ENCODE measurements around the gene COPB2.
"Not testable (repeated sequence)": the region's sequence is repeated elsewhere in the genome, so short reads cannot be mapped to it uniquely, and the experiment has no call there.

Gene COPB2

DNA sequence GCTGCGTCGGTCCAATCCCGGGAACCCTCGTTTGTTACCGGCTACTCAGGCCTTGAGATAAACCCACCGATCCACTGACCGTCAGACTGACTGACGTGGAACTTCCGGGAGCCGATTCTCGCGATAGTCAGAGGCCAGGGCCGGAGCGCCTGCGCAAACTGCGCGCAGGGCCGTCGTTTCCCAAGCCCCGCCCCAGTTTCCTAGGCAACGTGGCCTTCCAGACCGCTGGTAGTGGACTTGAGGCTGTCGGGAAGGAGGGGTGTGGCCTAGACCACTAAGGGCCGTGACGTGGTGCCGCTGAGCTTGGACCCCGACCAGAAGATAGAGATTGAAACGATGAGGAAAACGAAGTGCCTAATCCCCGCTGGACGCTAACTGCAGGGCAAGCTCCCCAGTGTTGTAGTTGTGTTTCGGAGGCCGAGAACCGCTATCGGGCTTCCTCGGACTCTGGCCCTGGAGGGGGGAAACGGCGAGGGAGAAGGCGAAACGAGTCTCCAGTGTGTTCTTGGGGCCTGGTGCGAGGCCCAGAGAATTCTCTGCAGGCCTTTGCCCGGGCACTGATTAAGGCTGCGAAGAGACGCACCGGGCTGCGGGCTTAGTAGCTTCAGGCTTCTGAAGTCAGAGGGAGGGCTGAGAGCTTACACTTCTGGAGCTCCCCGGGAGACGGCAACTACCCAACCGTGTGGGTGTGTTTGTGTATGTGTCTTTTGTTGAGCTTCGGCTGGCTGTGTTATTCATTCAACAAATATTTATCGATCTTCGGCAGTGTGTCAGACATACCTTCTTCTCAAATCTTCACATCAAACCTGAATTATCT lies at the start of gene COPB2:
Gene COPB2 (minus strand): TSS at position 96 of the 817 bp plus-strand sequence. CDS start 97 bp downstream, outside the sequence.
- peak; percentile 100 for DNase-seq (ENCODE audit: low spot score)

DNA sequence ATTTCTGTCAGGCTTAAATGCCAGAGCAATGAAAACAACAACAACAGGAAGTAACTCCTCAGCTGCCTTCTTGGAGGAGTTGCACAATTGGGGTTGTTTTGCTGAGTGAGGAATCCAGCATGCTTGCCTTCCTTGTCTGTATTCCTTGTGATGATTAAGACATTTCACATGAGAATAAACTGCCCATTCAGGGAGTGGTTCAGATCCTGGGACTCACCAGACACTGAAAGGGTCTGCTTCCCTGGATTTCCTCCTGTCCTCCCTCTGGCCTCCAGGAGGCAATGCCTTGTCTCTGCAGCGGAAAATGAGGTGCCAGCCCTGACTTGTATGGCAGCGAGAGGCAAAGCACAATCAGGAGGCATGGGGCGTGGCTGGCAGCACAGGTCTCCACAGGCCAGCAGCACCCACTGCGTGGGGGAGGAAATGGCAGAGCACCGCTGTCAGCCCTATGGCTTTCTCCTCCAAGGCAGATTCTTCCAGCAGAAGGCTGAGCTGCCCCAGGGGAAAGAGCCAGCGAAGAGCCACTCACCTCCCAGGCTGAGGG lies 45.4 kb upstream of the COPB2 start:
- peak; percentile 67 for DNase-seq (ENCODE audit: low spot score)

DNA sequence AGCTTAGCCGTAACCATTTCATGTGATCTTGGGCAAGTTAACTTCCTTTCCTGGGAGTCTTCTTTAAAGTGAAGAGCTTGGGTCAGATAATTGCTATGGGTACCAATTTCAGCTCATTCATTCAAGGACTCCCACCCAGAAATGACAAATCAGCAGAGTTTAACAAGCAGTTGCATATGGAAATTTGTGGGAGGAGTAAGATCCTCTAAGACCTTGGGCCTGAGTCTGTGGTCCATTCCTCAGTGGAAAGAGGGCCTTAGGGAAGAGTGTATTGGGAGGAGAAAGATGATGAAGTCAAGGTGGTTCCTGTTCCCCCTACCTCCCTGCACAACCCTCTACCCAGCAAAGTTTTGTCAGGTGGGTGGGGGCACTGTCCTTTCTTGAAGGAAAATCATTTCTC lies 44.8 kb upstream of the COPB2 start:
- no peak for DNase-seq (ENCODE audit: low spot score)

DNA sequence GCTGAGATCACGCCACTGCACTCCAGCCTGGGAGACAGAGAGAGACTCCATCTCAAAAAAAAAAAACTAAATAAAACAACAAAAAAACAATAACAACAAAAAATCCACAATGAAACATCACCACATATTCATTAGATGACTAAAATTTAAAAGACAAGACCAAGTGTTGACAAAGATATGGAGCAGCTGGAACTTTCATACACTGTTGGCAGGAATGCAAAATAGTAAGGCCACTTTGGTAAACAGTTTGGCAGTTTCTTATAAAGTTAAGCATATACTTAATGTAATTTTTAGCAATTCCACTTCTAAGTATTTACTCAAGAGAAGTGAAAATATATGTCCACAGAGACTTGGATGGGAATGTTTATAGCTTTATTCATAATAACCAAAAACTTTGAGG lies 43.6 kb upstream of the COPB2 start:
- no peak for DNase-seq (ENCODE audit: low spot score)

DNA sequence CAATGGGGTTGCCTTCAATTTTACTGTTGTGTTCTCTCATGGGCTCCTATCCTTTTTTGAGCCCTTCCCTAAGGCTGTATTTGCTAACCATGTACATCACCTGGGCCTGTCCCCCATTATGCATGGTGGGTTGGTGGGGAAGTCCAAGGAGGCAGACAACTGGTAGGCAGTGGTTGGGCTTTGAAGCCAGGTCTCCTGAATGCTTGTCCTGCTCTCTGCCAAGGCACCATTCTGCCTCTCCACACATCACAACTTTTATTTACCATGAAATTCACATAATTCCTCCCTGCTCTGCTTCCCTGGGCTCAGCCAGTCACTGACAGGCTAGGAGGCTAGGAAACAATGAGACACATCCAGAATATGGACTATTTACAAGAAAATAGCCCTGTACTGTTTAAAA lies 41.0 kb upstream of the COPB2 start:
- no peak for DNase-seq (ENCODE audit: low spot score)

DNA sequence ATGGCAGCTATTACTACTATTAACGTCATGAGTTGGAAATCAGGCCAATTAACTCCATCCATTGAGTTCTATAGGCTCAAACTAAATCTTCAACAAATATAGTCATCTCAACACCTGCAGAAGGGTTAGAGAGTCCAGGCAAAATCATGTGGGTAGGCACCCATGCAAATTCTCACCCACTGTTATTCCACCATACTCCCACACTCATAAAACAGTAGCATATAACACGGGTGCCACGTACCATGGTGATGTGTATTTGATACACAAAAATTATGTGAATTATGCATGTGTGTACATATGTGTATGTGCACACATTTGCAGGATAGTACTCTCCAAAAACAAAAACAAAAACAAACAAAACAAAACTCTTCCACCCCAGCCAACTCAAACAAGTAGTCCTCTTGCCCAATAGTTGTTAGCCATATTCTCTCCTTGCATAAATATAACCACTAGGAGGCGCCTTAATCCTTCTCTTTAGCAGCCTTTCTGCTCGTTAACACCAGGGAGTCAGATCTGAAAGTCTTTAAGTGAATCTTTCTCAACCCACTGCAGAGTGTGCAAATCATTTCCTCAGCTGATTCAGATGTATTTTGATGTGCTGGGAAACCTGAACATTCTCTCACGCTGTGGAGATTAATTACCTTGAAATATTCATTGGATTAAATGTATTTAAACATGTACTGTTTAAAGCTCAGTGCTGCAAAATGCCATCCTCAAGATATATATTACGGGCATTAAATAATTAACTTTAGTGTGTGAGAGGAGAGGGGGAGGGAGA lies 38.0 kb upstream of the COPB2 start:
- DNase-seq (ENCODE audit: low spot score), result peak; percentile 76

DNA sequence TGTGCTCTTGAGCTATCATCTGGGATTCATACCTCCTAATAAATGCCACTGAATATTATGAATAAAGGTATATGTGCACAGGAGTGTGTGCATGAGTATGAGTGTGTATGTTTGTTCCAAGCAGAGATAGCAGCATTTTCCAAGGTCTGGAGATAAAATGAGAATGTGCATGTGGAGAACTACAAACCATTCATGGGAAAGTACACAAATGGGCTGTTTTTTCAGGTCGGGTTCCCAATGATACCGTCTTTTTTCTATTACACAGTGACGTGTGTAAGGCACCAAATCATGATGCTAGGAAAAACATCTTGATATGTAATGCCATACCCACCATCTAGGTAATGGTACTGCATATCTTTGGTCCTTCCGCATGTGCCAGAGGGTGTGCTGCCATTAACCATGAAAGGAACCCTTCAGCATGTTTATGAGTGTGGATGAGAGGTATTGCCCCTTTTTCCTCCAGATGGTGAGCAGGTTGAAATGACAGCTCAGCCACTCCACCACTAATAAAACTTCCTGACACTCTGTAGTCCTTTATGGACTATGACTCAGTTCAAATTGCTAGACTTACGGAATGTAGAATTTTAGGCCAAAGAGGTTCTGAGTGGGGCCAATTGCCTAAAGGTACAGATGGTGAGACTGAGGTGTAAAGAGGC lies 36.4 kb upstream of the COPB2 start:
- DNase-seq (ENCODE audit: low spot score), result no peak

DNA sequence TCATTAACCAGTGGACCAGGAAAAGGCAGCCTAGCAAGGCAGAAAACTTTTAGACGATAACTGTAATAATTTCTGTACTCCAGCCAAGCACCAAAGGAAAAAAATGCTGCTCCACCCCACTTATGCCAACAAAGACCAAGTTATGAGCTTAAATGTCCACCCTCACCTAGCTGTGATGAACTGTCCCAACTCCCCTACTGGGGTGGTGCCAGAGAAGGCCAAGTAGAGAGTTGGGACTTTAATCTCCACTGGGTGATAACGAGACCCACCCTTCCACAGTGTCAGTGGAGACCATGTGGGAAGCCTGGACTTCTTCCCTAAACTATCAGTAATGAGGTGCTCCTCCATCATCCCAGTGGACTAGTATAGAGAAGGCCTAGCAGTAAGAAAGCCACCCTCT lies 33.8 kb upstream of the COPB2 start:
- DNase-seq (ENCODE audit: low spot score), result no peak

DNA sequence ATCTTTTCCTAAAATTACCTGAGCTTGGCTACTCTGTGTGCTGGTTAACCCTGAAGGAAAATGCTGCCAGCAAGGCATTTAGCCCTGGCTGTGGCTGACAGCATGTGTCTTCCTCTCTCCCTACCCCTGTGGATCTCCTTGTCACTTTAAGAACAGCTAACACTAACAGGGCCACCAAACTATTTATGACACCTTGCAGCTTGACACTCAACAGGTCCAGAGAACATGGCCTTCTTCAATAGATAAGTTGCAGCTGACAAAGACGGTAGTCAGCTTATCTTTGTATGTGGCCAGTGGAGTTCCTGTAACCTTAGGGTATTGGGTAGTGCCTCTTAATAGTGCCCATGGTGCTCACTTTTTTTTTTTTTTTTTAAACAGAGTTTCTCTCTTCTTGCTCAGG lies 32.0 kb upstream of the COPB2 start:
- no peak for DNase-seq (ENCODE audit: low spot score)

DNA sequence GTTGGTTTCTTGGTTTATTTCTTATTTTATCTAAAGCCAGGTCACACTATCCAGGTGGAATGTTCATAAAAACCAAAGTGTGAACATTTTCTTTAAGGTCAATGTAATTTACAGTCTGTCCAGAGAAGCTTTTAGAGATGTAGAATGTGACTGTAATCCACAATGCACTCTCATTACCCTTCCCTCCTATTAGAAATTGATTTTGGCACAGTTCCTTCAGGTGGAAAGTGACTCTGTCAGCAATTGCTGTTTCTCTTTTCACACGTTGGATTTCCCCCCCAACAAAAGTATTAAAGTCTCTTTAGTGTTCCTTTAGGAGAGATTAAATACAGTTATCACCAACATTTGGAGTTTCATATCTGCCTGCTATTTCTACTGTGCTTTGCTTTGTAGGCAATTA lies 31.6 kb upstream of the COPB2 start:
- no peak for DNase-seq (ENCODE audit: low spot score)

DNA sequence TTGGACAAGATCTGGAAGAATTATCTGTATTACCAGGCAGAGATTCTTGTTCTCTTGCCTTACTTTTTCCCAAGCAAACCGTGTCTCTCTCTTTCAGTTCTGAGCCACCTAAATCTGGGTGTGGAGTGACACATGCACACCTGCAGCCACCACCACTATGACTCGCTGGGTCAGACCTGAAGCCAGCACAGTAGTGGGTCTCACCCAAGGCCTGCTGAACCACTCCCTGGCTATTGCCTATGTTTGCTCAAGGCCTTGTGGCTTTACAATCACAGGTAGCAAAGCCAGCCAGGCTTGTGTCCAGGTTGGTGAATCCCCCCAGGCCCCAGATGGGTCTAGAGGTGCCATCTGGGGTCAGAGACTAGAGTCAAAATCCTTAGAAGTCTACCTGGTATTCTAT lies 28.7 kb upstream of the COPB2 start:
- DNase-seq (ENCODE audit: low spot score), result no peak

DNA sequence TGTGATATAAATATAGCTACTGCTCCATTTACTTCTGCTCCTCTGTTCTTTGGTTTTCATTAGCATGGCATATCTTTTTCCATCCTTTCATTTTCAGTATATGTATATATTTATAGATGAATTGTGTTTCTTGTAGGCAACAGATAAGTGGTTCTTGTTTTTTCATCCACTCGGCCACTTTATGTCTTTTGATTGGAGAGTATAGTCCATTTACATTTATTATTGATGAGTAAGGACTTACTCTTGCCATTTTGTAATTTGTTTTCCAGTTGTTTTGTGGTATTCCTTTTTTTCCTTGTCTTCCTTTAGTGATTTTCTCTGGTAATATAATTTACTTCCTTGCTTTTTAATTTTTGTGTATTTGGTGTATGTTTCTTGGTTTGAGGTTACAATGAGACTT lies 26.8 kb upstream of the COPB2 start:
- DNase-seq (ENCODE audit: low spot score), result no peak

DNA sequence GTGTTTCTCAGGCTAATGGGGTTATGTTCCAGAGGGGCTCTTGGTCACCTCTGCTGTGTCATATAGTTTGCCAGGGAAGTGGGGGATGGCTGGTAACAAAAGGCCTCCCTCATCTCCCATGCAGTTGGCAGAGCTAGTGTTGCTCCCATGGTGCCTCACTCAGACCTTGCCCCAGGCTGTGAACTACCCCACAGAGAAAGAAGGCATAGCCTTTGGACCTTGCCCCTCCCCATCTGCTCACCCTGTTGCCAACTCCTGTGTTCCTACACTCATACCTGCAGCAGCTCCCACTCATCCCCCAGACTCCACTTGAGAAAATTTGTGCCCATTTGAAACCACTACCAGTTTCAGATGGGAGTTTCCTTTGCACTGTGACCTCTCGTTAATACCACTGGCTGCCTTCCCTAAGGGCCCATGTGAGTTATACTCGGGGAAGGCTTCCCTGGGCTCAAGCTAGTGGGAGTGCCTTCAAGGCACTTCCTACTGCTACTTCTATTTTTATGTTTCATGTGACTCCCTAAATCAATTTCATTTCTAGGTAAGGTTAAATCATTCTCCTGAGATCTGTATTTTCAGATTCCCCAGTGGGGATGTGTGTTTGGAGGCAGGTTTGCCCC lies 25.3 kb upstream of the COPB2 start:
- no peak for DNase-seq (ENCODE audit: low spot score)

DNA sequence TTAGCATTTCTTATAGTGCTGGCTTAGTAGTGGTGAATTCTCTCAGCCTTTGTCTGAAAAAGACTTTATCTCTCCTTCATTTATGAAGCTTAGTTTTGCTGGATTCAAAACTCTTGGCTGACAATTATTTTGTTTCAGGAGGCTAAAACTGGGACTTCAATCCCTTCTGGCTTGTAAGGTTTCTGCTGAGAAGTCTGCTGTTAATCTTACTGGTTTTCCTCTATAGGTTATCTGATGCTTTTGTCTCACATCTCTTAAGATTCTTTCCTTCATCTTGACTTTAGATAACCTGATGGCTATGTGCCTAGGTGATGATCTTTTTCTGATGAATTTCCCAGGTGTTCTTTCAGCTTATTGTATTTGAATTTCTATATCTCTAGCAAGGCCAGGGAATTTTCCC lies 23.4 kb upstream of the COPB2 start:
- not testable (repeated sequence) for DNase-seq (ENCODE audit: low spot score)

DNA sequence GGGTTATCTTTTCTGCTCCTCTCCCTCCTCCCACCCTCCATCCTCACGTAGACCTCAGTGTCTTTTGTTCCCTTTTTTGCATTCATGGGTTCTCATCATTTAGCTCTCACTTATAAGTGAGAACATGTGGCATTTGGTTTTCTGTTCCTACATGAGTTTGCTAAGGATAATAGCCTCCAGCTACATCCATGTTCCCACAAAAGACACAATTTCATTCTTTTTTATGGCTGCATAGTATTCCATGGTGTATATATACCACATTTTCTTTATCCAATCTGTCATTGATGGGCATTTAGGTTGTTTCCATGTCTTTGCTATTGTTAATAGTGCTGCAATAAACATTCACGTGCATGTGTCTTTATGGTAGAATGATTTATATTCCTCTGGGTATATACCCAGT lies 11.7 kb upstream of the COPB2 start:
- not testable (repeated sequence) for DNase-seq (ENCODE audit: low spot score)

DNA sequence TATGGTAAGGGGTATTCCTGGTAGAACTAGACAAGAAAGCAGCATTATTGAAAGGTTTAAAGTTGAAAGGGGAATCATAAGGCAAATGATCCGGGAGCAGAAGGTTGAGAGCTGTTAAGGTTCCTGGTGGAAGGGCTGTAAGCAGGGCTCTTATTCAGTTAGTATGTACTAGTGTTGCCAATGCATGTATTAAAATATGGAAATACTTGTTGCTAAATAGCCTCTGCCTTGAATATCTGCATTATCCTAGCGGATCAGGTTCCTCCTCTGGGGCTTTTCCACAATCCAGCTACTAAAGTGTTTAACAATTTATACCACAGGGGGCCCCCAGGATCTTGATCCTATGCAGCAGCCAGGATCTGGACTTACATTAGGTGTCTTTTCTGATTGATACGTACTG lies 7.3 kb upstream of the COPB2 start:
- no peak for DNase-seq (ENCODE audit: low spot score)

DNA sequence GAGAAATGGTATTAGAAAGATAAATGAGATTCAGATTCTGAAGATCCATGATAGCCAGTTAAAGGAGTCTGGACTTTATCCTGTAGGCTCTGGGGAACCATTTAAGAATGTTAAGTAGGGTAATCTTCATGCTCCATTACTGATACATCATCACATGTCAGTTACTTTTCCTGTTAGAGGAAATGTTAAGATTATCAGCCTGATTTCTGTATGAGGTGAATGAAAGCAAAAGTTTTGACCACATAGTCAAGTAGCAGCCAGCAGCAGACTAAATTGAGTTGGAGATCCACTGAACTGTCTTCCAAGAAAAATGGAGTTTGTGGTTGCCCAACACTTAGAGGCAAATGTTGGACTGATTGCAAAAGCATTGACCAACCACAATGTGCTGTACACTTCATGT lies 4.7 kb upstream of the COPB2 start:
- DNase-seq (ENCODE audit: low spot score), result no peak

DNA sequence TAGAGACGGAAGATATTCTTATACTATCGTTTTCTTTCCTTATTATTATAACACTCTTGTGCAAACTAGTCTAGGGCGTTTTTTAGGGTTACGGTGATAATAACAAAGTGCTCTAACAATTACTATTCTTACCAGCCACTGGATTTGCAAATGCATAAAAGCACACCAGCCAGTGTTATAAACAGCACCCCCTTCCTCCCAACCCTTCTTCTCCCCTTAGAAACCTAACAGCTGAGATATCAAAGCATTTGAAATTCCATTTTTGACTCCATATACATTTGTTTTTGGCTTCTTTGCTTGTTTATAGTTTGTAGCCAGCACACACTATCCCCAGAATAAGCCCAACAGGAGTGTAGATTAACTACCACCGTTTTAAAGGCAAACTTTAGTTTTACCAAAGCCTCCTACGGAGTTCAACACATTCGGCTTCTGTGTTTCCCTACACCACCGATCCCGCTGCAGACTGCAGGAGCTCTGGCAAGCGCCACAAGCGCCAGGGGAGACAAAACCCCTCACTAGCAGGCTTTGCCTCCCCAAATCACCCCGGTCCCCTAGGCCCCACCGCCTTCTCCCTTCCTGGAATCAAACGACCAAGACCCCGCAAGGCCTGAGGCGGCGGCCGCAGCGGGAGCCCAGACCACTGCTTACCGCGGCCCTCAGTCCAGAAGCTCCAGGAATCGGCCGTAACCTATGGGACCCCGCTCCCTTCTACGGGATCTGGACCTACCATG lies 461 bp downstream of the COPB2 start:
- DNase-seq (ENCODE audit: low spot score), result no peak

DNA sequence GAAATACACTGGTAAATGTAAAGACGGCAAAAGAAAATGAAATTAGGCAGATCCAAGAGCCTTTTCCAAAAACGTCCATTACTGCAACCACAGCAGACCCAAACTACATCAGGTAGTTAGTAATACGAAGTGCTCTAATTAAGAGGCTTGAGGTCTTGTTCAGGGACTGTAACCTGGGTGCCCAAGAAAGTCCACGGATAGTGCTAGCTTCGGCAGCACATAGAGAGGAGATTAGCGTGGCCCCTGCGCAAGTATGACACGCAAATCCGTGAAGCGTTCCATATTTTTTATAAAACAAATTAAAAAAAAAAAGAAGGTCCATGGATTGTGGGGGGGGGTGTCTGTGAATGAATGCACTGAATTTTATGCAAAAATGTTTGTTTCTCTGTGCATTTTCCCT lies 1.4 kb downstream of the COPB2 start:
- DNase-seq (ENCODE audit: low spot score), result no peak

DNA sequence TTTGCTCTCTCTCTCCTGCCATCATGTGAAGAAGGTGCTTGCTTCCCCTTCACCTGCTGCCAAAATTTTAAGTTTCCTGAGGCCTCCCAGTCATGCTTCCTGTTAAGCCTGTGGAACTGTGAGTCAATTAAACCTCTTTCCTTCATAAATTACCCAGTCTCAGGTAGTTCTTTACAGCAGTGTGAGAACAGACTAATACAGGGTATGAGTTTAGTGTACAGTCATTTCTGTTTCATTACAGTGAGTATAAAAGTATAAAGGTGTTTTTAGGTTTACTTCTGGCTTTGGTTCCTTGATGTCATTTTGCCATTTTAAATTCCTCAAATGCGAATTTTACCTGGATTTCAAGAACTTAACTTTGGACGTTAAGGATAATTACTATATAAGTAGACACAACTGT lies 7.2 kb downstream of the COPB2 start:
- DNase-seq (ENCODE audit: low spot score), result not testable (repeated sequence)

DNA sequence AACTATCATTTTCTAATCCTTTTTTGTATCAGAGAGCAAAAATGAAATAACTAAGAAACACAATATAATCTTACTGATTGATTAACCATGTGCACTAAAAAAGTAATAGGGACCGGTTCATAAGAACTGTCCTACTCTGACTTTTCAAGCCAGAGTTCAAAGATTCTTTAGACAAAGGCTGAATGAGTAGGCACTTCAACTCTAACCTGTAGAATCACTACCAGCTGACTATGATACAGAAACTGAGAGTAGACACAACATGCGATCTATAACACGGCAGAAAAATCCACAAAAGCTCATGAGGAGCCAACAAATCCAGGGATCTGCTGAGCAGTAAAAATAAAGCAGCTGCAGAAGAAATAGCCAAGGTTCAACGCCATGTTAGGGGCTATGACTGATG lies 8.9 kb downstream of the COPB2 start:
- no peak for DNase-seq (ENCODE audit: low spot score)
